Suprapubic skin (tissue), 4 donors: ENCODE data around the gene TCERG1L. TPM values are rescaled to one million over a fixed set of nuclear protein-coding genes. Genes with fewer than 3 reads are reported as not detected.
A peak's percentile ranks its signal among the peaks of the same experiment; 100 is the strongest.

Source experiments
- DNase-seq, 2 donors: peaks; one replicate each; pipeline ENCODE4 v3.0.0-alpha.2; 2019; ENCODE audit warnings: low spot score in 2 of 2
- H3K27ac ChIP-seq: fragments of 200-600 bp; sonication (generic); one replicate; pipeline ENCODE4 v1.5.1; 2019
- H3K27me3 ChIP-seq: fragments of 200-600 bp; sonication (generic); one replicate; pipeline ENCODE4 v1.5.1; 2019
- H3K36me3 ChIP-seq: fragments of 200-600 bp; sonication (generic); one replicate; pipeline ENCODE4 v1.5.1; 2019
- H3K4me1 ChIP-seq: fragments of 200-600 bp; sonication (generic); one replicate; pipeline ENCODE4 v1.5.1; 2019
- H3K4me3 ChIP-seq: fragments of 200-600 bp; sonication (generic); one replicate; pipeline ENCODE4 v1.5.1; 2019; ENCODE audit warnings: mild to moderate bottlenecking
- H3K9me3 ChIP-seq: fragments of 200-600 bp; sonication (generic); one replicate; pipeline ENCODE4 v1.5.1; 2019
- EP300 ChIP-seq: sonication (generic); formaldehyde crosslinking; IDR thresholded peaks from one replicate; pipeline ENCODE4 v1.6.1; 2017; ENCODE audit warnings: antibody characterized with exemption
- POLR2A ChIP-seq, 2 donors: fragments of 450-650 bp; IDR thresholded peaks; one replicate each; pipeline ENCODE4 v1.6.1; 2017; ENCODE audit warnings: antibody characterized with exemption in 2 of 2, mild to moderate bottlenecking in 2 of 2, moderate library complexity in 2 of 2
- POLR2AphosphoS5 ChIP-seq, 3 donors: sonication (generic); formaldehyde crosslinking; IDR thresholded peaks; one replicate each; pipeline ENCODE4 v1.6.1; 2017; ENCODE audit warnings: antibody characterized with exemption in 3 of 3
- WGBS: methylation state at CpG from one replicate; pipeline ENCODE4 v1.1.5; 2018; 5-methylcytosine and 5-hydroxymethylcytosine counted together
- total RNA-seq, 4 donors: library from RNA; depleted of rRNA; stranded (reverse); fragments of >200 nt; gene quantifications; one replicate each; pipeline ENCODE4 v1.1.0, GENCODE V29; 2016
- TF ChIP-seq, protein P1 (sequence below), 2 donors: fragments of 200-600 bp in 1 of 2; fragments of 450-650 bp in 1 of 2; sonication (generic) in 1 of 2; IDR thresholded peaks; one replicate each; pipeline ENCODE4 v1.5.1; 2016 to 2019; ENCODE audit warnings: antibody characterized with exemption in 2 of 2, mild to moderate bottlenecking in 1 of 2, moderate library complexity in 1 of 2

Gene TCERG1L
- total RNA-seq, 4 donors from 2014 or later, result 0.32 to 1.0 (median 0.51) TPM

- WGBS, result 93% methylated on average over 10 of the region's 18 CpGs
- TF ChIP-seq POLR2A (IDR thresholded peaks at IDR 0.05) (no peak), POLR2AphosphoS5 (IDR thresholded peaks at IDR 0.05) (no peak), EP300 (no peak)
- TF ChIP-seq, protein P1, sequence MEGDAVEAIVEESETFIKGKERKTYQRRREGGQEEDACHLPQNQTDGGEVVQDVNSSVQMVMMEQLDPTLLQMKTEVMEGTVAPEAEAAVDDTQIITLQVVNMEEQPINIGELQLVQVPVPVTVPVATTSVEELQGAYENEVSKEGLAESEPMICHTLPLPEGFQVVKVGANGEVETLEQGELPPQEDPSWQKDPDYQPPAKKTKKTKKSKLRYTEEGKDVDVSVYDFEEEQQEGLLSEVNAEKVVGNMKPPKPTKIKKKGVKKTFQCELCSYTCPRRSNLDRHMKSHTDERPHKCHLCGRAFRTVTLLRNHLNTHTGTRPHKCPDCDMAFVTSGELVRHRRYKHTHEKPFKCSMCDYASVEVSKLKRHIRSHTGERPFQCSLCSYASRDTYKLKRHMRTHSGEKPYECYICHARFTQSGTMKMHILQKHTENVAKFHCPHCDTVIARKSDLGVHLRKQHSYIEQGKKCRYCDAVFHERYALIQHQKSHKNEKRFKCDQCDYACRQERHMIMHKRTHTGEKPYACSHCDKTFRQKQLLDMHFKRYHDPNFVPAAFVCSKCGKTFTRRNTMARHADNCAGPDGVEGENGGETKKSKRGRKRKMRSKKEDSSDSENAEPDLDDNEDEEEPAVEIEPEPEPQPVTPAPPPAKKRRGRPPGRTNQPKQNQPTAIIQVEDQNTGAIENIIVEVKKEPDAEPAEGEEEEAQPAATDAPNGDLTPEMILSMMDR (IDR thresholded peaks at IDR 0.05), result no peak
- Histone ChIP-seq H3K27ac (no peak overlapping the region), H3K36me3 (no peaks in the 10 kb centered on the region), H3K27me3 (peaks cover 7% of the 10 kb centered on the region), H3K4me3 (no peak overlapping the region), H3K4me1 (no peaks in the 10 kb centered on the region), H3K9me3 (no peaks in the 10 kb centered on the region)
- DNase-seq, result peak in 1 of 2 donors; percentile 65
These were observed 233.2 kb downstream of the TCERG1L start for GRCh38 chr10:131078131-131078881.

- no peak overlapping the region for H3K4me3 ChIP-seq
- no peak overlapping the region for H3K27ac ChIP-seq
- 84% methylated on average over 4 of the region's 6 CpGs for WGBS
- no peaks in the 10 kb centered on the region for H3K36me3 ChIP-seq
- DNase-seq, result no peak
- no peaks in the 10 kb centered on the region for H3K4me1 ChIP-seq
- peaks cover 6% of the 10 kb centered on the region for H3K27me3 ChIP-seq
- TF ChIP-seq EP300 (no peak), POLR2AphosphoS5 (IDR thresholded peaks at IDR 0.05) (no peak), POLR2A (IDR thresholded peaks at IDR 0.05) (no peak)
- TF ChIP-seq, protein P1 (IDR thresholded peaks at IDR 0.05), result no peak
- no peaks in the 10 kb centered on the region for H3K9me3 ChIP-seq
These were observed 233.8 kb downstream of the TCERG1L start for GRCh38 chr10:131077724-131078123.

GRCh38 chr10:131077031-131077430 lies 234.5 kb downstream of the TCERG1L start:
- WGBS, result 94% methylated on average over 5 of the region's 6 CpGs

GRCh38 chr10:131076356-131076755 lies 235.2 kb downstream of the TCERG1L start:
- peak in 1 of 2 donors; percentile 75 for DNase-seq
- Histone ChIP-seq H3K36me3 (no peaks in the 10 kb centered on the region), H3K27me3 (no peaks in the 10 kb centered on the region), H3K27ac (no peak overlapping the region), H3K4me3 (no peak overlapping the region), H3K4me1 (no peaks in the 10 kb centered on the region), H3K9me3 (no peaks in the 10 kb centered on the region)
- no peak for TF ChIP-seq POLR2A (IDR thresholded peaks at IDR 0.05)
- no peak for TF ChIP-seq POLR2AphosphoS5 (IDR thresholded peaks at IDR 0.05)
- TF ChIP-seq EP300, result no peak
- TF ChIP-seq, protein P1 (IDR thresholded peaks at IDR 0.05), result no peak
- 87% methylated on average over 7 of the region's 8 CpGs for WGBS

More at GRCh38 chr10:131077031-131077430, 234.5 kb downstream of the TCERG1L start:
- no peaks in the 10 kb centered on the region for H3K4me1 ChIP-seq
- TF ChIP-seq EP300 (no peak), POLR2AphosphoS5 (IDR thresholded peaks at IDR 0.05) (no peak), POLR2A (IDR thresholded peaks at IDR 0.05) (no peak)
- TF ChIP-seq, protein P1 (IDR thresholded peaks at IDR 0.05), result no peak
- no peaks in the 10 kb centered on the region for H3K27me3 ChIP-seq
- DNase-seq, result peak in 1 of 2 donors; percentile 67
- H3K36me3 ChIP-seq, result no peaks in the 10 kb centered on the region
- H3K9me3 ChIP-seq, result no peaks in the 10 kb centered on the region
- H3K27ac ChIP-seq, result no peak overlapping the region
- no peak overlapping the region for H3K4me3 ChIP-seq

DNA sequence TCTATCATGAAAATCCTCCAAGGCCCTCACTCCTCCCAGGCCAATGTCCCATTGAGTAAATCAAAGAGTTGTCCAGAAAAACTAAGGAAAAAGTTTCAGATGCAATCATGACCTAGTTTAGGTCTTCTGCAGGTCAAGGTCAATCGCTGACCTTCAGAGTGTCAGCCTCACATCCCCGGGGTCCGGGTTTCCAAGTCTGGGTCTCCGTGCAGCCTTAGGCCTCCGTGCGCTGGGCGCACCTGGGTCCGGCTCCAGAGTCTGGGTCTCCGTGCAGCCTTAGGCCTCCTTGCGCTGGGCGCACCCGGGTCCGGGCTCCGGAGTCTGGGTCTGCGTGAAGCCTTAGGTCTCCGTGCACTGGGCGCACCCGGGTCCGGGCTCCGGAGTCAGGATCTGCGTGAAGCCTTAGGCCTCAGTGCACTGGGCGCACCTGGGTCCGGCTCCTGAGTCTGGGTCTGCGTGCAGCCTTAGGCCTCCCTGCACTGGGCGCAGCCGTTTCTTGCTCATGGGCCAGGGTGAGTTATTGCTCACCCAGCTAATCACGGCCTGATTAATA lies 236.2 kb downstream of the TCERG1L start:
- 92% methylated on average over 10 of the region's 27 CpGs for WGBS
- Histone ChIP-seq H3K27ac (no peak overlapping the region), H3K4me1 (no peaks in the 10 kb centered on the region), H3K9me3 (no peaks in the 10 kb centered on the region), H3K36me3 (no peaks in the 10 kb centered on the region), H3K27me3 (no peaks in the 10 kb centered on the region), H3K4me3 (no peak overlapping the region)
- peak in 1 of 2 donors; percentile 56 for DNase-seq
- TF ChIP-seq POLR2AphosphoS5 (IDR thresholded peaks at IDR 0.05) (no peak), POLR2A (IDR thresholded peaks at IDR 0.05) (no peak), EP300 (no peak)
- TF ChIP-seq, protein P1 (IDR thresholded peaks at IDR 0.05), result no peak
